ENCODE data around the gene KCND2. TPM values are rescaled to one million over a fixed set of nuclear protein-coding genes. Genes with fewer than 3 reads are reported as not detected.

Gene KCND2
- total and polyA plus RNA-seq, 2 of the 4 experiments (the other 2 are of a cell fraction): under 0.01 TPM; not detected in 1

- H3K4me1 ChIP-seq (ENCODE audit: control insufficient read depth, insufficient read depth, low read length): no peaks in the 10 kb centered on the region
- H3K4me2 ChIP-seq (ENCODE audit: low read depth, low read length): no peak overlapping the region
- DNase-seq: no peak
- H3K9me3 ChIP-seq (ENCODE audit: control insufficient read depth, insufficient read depth, low read length): no peaks in the 10 kb centered on the region
- in situ Hi-C loops (cut with MboI; ENCODE audit: low sequenced_read_pairs): no loop called here
- H3K18ac ChIP-seq (ENCODE audit: low read depth, low read length): no peak overlapping the region
- H3K36me3 ChIP-seq (ENCODE audit: control insufficient read depth, insufficient read depth, low read length): no peaks in the 10 kb centered on the region
- H3K14ac ChIP-seq (replicated peaks; ENCODE audit: low read depth, low read length): no peak overlapping the region
- TF ChIP-seq CEBPB (IDR thresholded peaks at IDR 0.05; ENCODE audit: low read depth, low read length) (no peak), USF2 (IDR thresholded peaks at IDR 0.05; ENCODE audit: low read depth, low read length) (no peak), ELK1 (IDR thresholded peaks at IDR 0.05; ENCODE audit: borderline replicate concordance, low read depth, low read length) (no peak), CTCF (conservative IDR thresholded peaks at IDR 0.05; ENCODE audit: low read depth, low read length) (no peak), SMC3 (IDR thresholded peaks at IDR 0.05; ENCODE audit: low read depth, low read length) (no peak), MAZ (IDR thresholded peaks at IDR 0.05; ENCODE audit: borderline replicate concordance, low read depth, low read length) (no peak), FOS (IDR thresholded peaks at IDR 0.05; ENCODE audit: low read depth, low read length) (no peak), MXI1 (IDR thresholded peaks at IDR 0.05; ENCODE audit: borderline replicate concordance, low read depth, low read length) (no peak), MAFK (IDR thresholded peaks at IDR 0.05; ENCODE audit: low read depth, low read length) (no peak), CHD1 (IDR thresholded peaks at IDR 0.05; ENCODE audit: low read depth, low read length) (no peak), RAD21 (IDR thresholded peaks at IDR 0.05; ENCODE audit: low read length) (no peak), RFX5 (IDR thresholded peaks at IDR 0.05; ENCODE audit: low read depth, low read length) (no peak)
- dilution Hi-C loops (cut with HindIII; ENCODE audit: low sequenced_read_pairs, unreplicated experiment): no loop called here
- H3K79me1 ChIP-seq (ENCODE audit: low read depth in 1 of 2, low read length in 2 of 2): no peaks in the 10 kb centered on the region
- H4K20me1 ChIP-seq (ENCODE audit: insufficient read depth, low read length): no peaks in the 10 kb centered on the region
- ATAC-seq (ENCODE audit: low read depth): peak; percentile 57; the same call in 1 of the 2 replicates
- WGBS, 2 experiments (ENCODE audit: extremely low coverage in 2 of 2, insufficient read length in 1 of 2): no CpG with 5 or more reads among the region's 3 CpGs
- H2BK20ac ChIP-seq (ENCODE audit: low read depth, low read length): no peak overlapping the region
- no peak overlapping the region for H3K4ac ChIP-seq (ENCODE audit: low read depth, low read length)
- no peak overlapping the region for H3K27ac ChIP-seq (ENCODE audit: insufficient read depth, low read length)
- H2AK5ac ChIP-seq (ENCODE audit: low read depth, low read length): no peak overlapping the region
- intact Hi-C loops (cut with micrococcal nuclease): no loop called here
- no peak overlapping the region for H3K56ac ChIP-seq (ENCODE audit: extremely low read depth, insufficient read depth, low read length)
- H4K5ac ChIP-seq (ENCODE audit: low read depth, low read length): no peak overlapping the region
- no peak overlapping the region for H2BK5ac ChIP-seq (ENCODE audit: low read depth, low read length, poor library complexity, severe bottlenecking)
- BruUV-seq (replicated peaks): no TSS peak
- H2AK9ac ChIP-seq (replicated peaks; ENCODE audit: low read depth, low read length, poor library complexity): no peak overlapping the region
- no peak overlapping the region for H2BK15ac ChIP-seq (ENCODE audit: low read depth, low read length)
- H3K23ac ChIP-seq (ENCODE audit: low read depth, low read length): no peak overlapping the region
- H3K9ac ChIP-seq (ENCODE audit: low read depth, low read length): no peak overlapping the region
- no peak overlapping the region for H2BK120ac ChIP-seq (ENCODE audit: low read depth, low read length)
- no peak overlapping the region for H2AFZ ChIP-seq (replicated peaks; ENCODE audit: low read length, poor library complexity)
- CTCF ChIA-PET: no interaction called here
- POLR2A ChIA-PET (ENCODE audit: unreplicated experiment): interaction anchor here (0.6 kb wide), 1 partner anchor 1146 kb away, joined by 7 read pairs; no protein-coding TSS in a partner anchor
- no peaks in the 10 kb centered on the region for H3K9me1 ChIP-seq (ENCODE audit: insufficient read depth, low read length)
- H3K27me3 ChIP-seq (ENCODE audit: control insufficient read depth, insufficient read depth, low read length): no peaks in the 10 kb centered on the region
- H3K4me3 ChIP-seq (ENCODE audit: insufficient read depth, low read depth, low read length): no peak overlapping the region
- H4K91ac ChIP-seq (ENCODE audit: insufficient read depth, low read depth, low read length): no peak overlapping the region
- no peak overlapping the region for H4K8ac ChIP-seq (ENCODE audit: low read depth in 2 of 2, low read length in 2 of 2)
Observed at GRCh38 chr7:120280743-120281142, 7.8 kb downstream of the KCND2 start.
